Measurements from ENCODE around the gene ZNF766.

- TF ChIP-seq CTCF (IDR thresholded peaks at IDR 0.05) (no peak), POLR2A (IDR thresholded peaks at IDR 0.05) (no peak)
Measured at GRCh38 chr19:52307275-52307674, 37.9 kb downstream of the ZNF766 start.

Measured in testis (tissue), 2 donors.